Coronary artery (tissue), 2 donors: ENCODE measurements around the gene VIT.

Experiments
- DNase-seq: peaks from one replicate; pipeline ENCODE4 v3.0.0-alpha.2; 2017; ENCODE audit warnings: low spot score
- H3K27ac ChIP-seq, 2 donors: fragments of 200-600 bp; sonication (generic); one replicate each; pipeline ENCODE4 v1.5.1; 2016 to 2019
- H3K4me3 ChIP-seq: fragments of 200-600 bp; sonication (generic); 2 replicates; pipeline ENCODE4 v1.5.1; 2016; ENCODE audit warnings: mild to moderate bottlenecking, moderate library complexity
- TF ChIP-seq, protein P1 (sequence below): fragments of 200-600 bp; sonication (generic); IDR thresholded peaks from one replicate; pipeline ENCODE4 v1.5.1; 2019; ENCODE audit warnings: antibody characterized with exemption

VIT gene

DNA sequence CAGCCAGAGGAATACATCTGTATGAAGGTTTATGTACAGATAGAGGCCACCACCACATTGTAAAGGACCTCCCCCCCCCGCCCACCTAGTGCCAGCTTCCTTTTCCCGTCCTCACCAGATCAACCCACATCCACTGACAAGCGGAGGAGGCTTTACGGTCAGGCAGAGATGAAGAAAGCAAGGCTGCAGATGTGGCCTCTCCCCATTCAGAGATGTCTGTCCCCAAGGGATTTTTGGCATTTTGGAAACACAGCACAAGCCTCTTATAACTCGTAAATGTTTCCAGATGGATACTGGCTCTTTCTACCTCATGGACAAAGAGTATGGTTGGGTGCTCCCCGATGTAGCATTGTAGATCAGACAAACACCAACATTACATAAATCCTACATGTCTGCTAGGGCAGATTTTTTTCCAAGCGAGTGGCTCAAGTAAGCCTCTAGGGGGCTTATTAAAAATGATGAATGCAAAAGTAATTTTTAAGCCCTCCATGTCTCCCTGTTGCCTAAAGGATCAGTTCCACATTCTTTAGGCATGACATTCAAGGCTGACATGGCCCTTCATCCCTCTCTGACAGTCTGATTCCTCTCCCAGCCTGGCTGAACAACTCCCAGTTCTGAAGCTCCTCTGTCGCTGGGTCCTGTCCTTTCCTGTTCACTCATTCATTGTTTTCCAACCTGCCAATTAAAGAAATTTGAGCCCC is 11.7 kb downstream of the VIT start:
- TF ChIP-seq, protein P1, sequence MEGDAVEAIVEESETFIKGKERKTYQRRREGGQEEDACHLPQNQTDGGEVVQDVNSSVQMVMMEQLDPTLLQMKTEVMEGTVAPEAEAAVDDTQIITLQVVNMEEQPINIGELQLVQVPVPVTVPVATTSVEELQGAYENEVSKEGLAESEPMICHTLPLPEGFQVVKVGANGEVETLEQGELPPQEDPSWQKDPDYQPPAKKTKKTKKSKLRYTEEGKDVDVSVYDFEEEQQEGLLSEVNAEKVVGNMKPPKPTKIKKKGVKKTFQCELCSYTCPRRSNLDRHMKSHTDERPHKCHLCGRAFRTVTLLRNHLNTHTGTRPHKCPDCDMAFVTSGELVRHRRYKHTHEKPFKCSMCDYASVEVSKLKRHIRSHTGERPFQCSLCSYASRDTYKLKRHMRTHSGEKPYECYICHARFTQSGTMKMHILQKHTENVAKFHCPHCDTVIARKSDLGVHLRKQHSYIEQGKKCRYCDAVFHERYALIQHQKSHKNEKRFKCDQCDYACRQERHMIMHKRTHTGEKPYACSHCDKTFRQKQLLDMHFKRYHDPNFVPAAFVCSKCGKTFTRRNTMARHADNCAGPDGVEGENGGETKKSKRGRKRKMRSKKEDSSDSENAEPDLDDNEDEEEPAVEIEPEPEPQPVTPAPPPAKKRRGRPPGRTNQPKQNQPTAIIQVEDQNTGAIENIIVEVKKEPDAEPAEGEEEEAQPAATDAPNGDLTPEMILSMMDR: no peak
- DNase-seq: no peak
- Histone ChIP-seq H3K27ac (peak overlapping the region in 1 of 2 donors; percentile 53), H3K4me3 (no peak overlapping the region)

DNA sequence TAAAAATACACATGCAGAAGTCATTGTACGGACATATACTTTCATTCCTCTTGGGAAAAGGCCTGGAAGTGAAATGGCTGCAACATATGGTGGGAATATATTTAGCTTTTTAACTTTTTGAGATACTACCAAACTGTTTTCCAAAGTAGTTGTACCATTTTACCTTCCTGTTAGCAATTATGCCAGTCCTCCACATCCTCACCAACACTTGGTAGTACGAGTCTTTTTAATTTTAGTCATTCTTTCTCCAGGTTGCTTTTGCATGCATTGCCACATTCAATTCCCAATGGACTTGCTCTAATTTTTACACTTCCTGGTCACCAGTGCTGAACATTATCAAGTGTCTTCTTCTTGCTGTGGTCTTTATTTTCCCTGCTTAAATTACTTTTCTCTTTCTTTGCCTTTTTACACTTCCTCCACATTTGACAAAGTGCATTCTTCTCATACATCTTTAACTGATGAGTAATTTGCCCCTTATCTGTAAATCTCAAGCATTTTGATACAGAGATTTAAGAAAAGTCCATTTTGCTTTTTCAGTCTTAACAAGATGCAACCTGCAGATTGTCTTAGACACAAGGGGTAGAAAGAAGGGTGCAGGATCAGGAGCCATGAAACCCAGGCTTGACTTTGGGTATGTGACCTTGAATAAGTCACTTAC is 14.5 kb downstream of the VIT start:
- Histone ChIP-seq H3K27ac (no peak overlapping the region), H3K4me3 (no peak overlapping the region)
- TF ChIP-seq, protein P1: no peak

GRCh38 chr2:36711741-36712314 is 15.3 kb downstream of the VIT start:
- no peak for DNase-seq
- TF ChIP-seq, protein P1: no peak
- Histone ChIP-seq H3K27ac (no peak overlapping the region), H3K4me3 (no peak overlapping the region)

More for the DNA sequence above, 14.5 kb downstream of the VIT start:
- no peak for DNase-seq

GRCh38 chr2:36713310-36713709 is 16.8 kb downstream of the VIT start:
- TF ChIP-seq, protein P1: no peak
- Histone ChIP-seq H3K27ac (no peak overlapping the region), H3K4me3 (no peak overlapping the region)
- DNase-seq: no peak

- TF ChIP-seq, protein P1: no peak
- no peak for DNase-seq
- Histone ChIP-seq H3K4me3 (no peak overlapping the region), H3K27ac (no peak overlapping the region)
These were observed 19.6 kb downstream of the VIT start for GRCh38 chr2:36716111-36716510.

- TF ChIP-seq, protein P1: no peak
- no peak for DNase-seq
- no peak overlapping the region for H3K27ac ChIP-seq
- H3K4me3 ChIP-seq: no peak overlapping the region
These were observed 21.2 kb downstream of the VIT start for GRCh38 chr2:36717603-36718266.
